Spleen (tissue), 11 donors: ENCODE results near the gene C1GALT1. TPM values are rescaled to one million over a fixed set of nuclear protein-coding genes. Genes with fewer than 3 reads are reported as not detected.

Experiments used
- DNase-seq: peaks from one replicate; pipeline ENCODE4 v3.0.0-alpha.2; 2020
- H3K27ac ChIP-seq, 8 donors: fragments of 200-600 bp; sonication (generic) in 7 of 8; 1 replicate in 4 of 8; 2 replicates in 4 of 8; pipeline versions ENCODE4 v1.5.0 to v1.8.0; 2016 to 2021; ENCODE audit warnings: inconsistent platforms in 4 of 8, mild to moderate bottlenecking in 4 of 8, moderate library complexity in 1 of 8
- H3K27me3 ChIP-seq, 7 donors: fragments of 200-600 bp; sonication (generic) in 6 of 7; replicated peaks in 1 of 7; 1 replicate in 4 of 7; 2 replicates in 3 of 7; pipeline versions ENCODE4 v1.5.0 to v1.8.0; 2016 to 2021; ENCODE audit warnings: inconsistent platforms in 3 of 7, mild to moderate bottlenecking in 1 of 7
- H3K36me3 ChIP-seq, 6 donors: fragments of 200-600 bp; sonication (generic) in 5 of 6; 1 replicate in 4 of 6; 2 replicates in 2 of 6; pipeline versions ENCODE4 v1.5.0 to v1.8.0; 2016 to 2021; ENCODE audit warnings: inconsistent platforms in 2 of 6
- H3K4me1 ChIP-seq, 6 donors: fragments of 200-600 bp; sonication (generic) in 5 of 6; 1 replicate in 3 of 6; 2 replicates in 3 of 6; pipeline versions ENCODE4 v1.5.0 to v1.8.0; 2016 to 2021; ENCODE audit warnings: inconsistent platforms in 3 of 6
- H3K4me3 ChIP-seq, 8 donors: fragments of 200-600 bp; sonication (generic) in 7 of 8; 1 replicate in 4 of 8; 2 replicates in 4 of 8; pipeline versions ENCODE4 v1.5.0 to v1.8.0; 2016 to 2021; ENCODE audit warnings: inconsistent platforms in 4 of 8, mild to moderate bottlenecking in 4 of 8, moderate library complexity in 2 of 8
- H3K9me3 ChIP-seq, 8 donors: fragments of 200-600 bp; sonication (generic) in 7 of 8; 1 replicate in 4 of 8; 2 replicates in 4 of 8; pipeline versions ENCODE4 v1.5.0 to v1.8.0; 2016 to 2021; ENCODE audit warnings: inconsistent platforms in 4 of 8
- POLR2A ChIP-seq, 3 donors: fragments of 450-650 bp; IDR thresholded peaks; one replicate each; pipeline ENCODE4 v1.5.1; 2017; ENCODE audit warnings: antibody characterized with exemption in 3 of 3, mild to moderate bottlenecking in 1 of 3
- POLR2AphosphoS5 ChIP-seq, 3 donors: sonication (generic); formaldehyde crosslinking; IDR thresholded peaks; one replicate each; pipeline ENCODE4 v1.5.1; 2017; ENCODE audit warnings: antibody characterized with exemption in 3 of 3
- WGBS, 5 donors: extraction: QIAGEN DNeasy Blood & Tissue Kit in 3 of 5; methylation state at CpG; one replicate each; pipeline versions ENCODE4 v1.1.5 to v1.1.7; 2013 to 2018; 5-methylcytosine and 5-hydroxymethylcytosine counted together
- intact Hi-C: fragments of 100-400 bp; cut with DNase I; formaldehyde crosslinking; loops from one replicate; pipeline ENCODE4 v1.15.0; 2023; ENCODE audit warnings: low total_unique reads
- polyA plus RNA-seq, 3 donors: library from polyadenylated mRNA; stranded (reverse); fragments of 200-250 nt; gene quantifications; one replicate each; pipeline ENCODE4 v1.2.1, GENCODE V29; 2013
- total RNA-seq, 7 donors: library from RNA; depleted of rRNA in 3 of 7; stranded (reverse); fragments of >200 nt in 3 of 7; fragmentation: NEBNext Ultra II Directional in 4 of 7; extraction: Animal tissue kit (Norgen Biotek cat#: 25700) in 4 of 7; gene quantifications; one replicate each; pipeline versions ENCODE4 v1.1.0 to v1.2.1, GENCODE V29; 2016 to 2021
- TF ChIP-seq, protein P1 (sequence below), 11 experiments: fragments of 200-600 bp in 7 of 11; fragments of 450-650 bp in 4 of 11; sonication (generic) in 4 of 11; IDR thresholded peaks in 8 of 11; conservative IDR thresholded peaks in 3 of 11; 1 replicate in 7 of 11; 2 replicates in 4 of 11; pipeline versions ENCODE4 v1.4.0 to v1.8.0; 2016 to 2021; ENCODE audit warnings: antibody characterized with exemption in 11 of 11, inconsistent platforms in 4 of 11, mild to moderate bottlenecking in 1 of 11
- donor health status: healthy with polysubstance abuse.
- donor health status: DM: no; HTN: no; CAD: no; lungs with moderate emphysema.
- donor health status: DM: no; HTN: no; CAD: no.
- donor health status: Bipolar disorder and iron deficiency.
- donor health status: healthy.
- donor health status: DM: no; HTN: no; CAD: no.
- donor health status: DM: yes; HTN: yes; CAD: no.

Gene C1GALT1
- total and polyA plus RNA-seq, 10 donors, result 6.9 to 61.2 (median 40.0) TPM

DNA sequence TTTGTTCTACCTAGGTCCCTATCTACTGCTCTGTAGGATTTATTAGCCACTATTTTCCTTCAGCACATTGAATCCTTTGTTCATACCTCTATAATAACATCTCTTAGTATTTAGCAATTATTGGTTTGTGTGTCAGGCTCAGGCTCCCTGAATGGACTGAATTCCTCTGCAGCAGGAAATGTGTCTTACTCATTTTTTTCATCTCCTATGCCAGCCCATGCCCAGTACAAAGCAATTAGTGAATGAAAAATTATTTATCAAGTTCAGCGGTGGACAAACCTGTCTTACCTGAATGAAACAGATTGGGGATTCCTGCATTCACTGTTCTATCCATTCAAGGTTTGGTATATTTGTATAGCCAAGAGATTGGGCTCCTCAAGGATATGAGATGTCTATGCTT lies 53.7 kb downstream of the C1GALT1 start:
- intact Hi-C loops, result no loop called here
- 94 to 100% (median 97%) methylated on average over 1 of the region's 1 CpG for WGBS, 5 donors
- Histone ChIP-seq H3K27me3 (no peaks in the 10 kb centered on the region), H3K36me3 (peaks cover 0 to 72% (median 22%) of the 10 kb centered on the region in 6 donors), H3K4me1 (peaks cover 0 to 15% (median 2%) of the 10 kb centered on the region in 6 donors), H3K9me3 (peaks cover 0 to 12% (median 9%) of the 10 kb centered on the region in 8 donors), H3K27ac (no peak overlapping the region), H3K4me3 (no peak overlapping the region)
- no peak for DNase-seq
- TF ChIP-seq POLR2AphosphoS5 (IDR thresholded peaks at IDR 0.05) (no peak), POLR2A (IDR thresholded peaks at IDR 0.05) (no peak)
- TF ChIP-seq, protein P1, sequence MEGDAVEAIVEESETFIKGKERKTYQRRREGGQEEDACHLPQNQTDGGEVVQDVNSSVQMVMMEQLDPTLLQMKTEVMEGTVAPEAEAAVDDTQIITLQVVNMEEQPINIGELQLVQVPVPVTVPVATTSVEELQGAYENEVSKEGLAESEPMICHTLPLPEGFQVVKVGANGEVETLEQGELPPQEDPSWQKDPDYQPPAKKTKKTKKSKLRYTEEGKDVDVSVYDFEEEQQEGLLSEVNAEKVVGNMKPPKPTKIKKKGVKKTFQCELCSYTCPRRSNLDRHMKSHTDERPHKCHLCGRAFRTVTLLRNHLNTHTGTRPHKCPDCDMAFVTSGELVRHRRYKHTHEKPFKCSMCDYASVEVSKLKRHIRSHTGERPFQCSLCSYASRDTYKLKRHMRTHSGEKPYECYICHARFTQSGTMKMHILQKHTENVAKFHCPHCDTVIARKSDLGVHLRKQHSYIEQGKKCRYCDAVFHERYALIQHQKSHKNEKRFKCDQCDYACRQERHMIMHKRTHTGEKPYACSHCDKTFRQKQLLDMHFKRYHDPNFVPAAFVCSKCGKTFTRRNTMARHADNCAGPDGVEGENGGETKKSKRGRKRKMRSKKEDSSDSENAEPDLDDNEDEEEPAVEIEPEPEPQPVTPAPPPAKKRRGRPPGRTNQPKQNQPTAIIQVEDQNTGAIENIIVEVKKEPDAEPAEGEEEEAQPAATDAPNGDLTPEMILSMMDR (IDR thresholded peaks at IDR 0.05 in 8 of 11, conservative IDR thresholded peaks at IDR 0.05 in 3 of 11), result no peak

DNA sequence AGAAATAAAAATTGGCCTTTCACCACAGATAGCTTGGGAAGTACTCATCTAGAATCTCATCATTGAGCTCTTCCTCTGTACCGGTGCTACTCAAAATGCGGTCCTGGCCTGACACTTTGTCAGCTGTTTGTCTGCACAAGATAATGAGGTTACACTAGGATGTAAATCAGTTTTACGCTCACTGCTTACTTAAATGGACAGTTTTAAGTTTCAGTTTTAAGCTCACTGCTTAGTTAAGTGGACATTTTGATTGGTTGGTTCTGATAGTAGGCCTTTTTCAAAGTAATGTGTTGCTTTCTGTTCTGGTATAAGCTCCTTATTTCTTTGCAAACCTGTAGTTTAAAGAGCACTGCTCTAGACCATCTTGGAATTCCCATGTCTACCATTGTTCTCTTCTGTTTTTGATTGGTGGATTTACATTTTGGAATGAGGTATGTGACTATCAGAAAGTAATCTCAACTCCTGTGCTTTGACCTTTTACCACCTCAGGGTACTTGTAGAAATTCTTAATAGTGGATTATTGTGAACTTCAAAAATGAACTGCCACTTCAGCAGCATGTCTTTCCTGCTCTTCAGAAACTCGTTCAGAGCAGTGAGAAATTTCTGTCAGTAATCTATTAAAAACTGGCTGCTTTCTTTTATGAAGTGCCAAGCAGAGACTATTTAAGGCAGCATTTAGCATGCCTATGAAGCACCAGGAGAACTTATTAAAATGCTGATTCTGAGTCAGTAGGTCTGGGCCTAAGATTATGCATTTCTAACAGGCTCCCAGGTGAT lies 55.0 kb downstream of the C1GALT1 start:
- DNase-seq, result no peak
- intact Hi-C loops, result no loop called here
- Histone ChIP-seq H3K36me3 (peaks cover 0 to 73% (median 22%) of the 10 kb centered on the region in 6 donors), H3K4me1 (peaks cover 0 to 15% (median 2%) of the 10 kb centered on the region in 6 donors), H3K27ac (peak overlapping the region in 5 of 8 donors; percentile 5 to 29 (median 13)), H3K9me3 (no peaks in the 10 kb centered on the region), H3K27me3 (no peaks in the 10 kb centered on the region), H3K4me3 (no peak overlapping the region)
- TF ChIP-seq, protein P1 (IDR thresholded peaks at IDR 0.05 in 8 of 11, conservative IDR thresholded peaks at IDR 0.05 in 3 of 11), result no peak
- no peak for TF ChIP-seq POLR2AphosphoS5 (IDR thresholded peaks at IDR 0.05)
- TF ChIP-seq POLR2A (IDR thresholded peaks at IDR 0.05), result no peak
- WGBS, 5 donors, result 71 to 90% (median 75%) methylated on average over 4 of the region's 4 CpGs

DNA sequence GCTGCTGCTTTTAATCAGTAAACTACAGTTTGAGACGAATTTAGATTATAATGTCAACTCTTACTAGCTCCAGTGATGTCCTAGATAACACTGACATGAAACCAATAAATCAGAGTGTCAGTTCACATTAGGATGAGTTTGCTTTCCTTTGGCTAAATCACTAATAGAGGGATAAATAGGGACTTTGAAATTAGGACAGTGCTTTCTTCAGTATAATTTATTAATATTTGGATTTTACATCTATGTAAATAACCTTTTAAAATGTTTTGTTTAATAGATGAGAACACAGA lies 55.6 kb downstream of the C1GALT1 start:
- Histone ChIP-seq H3K4me3 (no peak overlapping the region), H3K4me1 (peaks cover 0 to 15% (median 2%) of the 10 kb centered on the region in 6 donors), H3K27me3 (no peaks in the 10 kb centered on the region), H3K9me3 (no peaks in the 10 kb centered on the region), H3K27ac (peak overlapping the region in 3 of 8 donors; percentile 5 to 11 (median 10)), H3K36me3 (peaks cover 0 to 78% (median 22%) of the 10 kb centered on the region in 6 donors)
- DNase-seq, result no peak
- WGBS, 5 donors, result 66 to 87% (median 78%) methylated on average over 1 of the region's 1 CpG
- no peak for TF ChIP-seq POLR2AphosphoS5 (IDR thresholded peaks at IDR 0.05)
- no peak for TF ChIP-seq POLR2A (IDR thresholded peaks at IDR 0.05)
- intact Hi-C loops, result no loop called here

DNA sequence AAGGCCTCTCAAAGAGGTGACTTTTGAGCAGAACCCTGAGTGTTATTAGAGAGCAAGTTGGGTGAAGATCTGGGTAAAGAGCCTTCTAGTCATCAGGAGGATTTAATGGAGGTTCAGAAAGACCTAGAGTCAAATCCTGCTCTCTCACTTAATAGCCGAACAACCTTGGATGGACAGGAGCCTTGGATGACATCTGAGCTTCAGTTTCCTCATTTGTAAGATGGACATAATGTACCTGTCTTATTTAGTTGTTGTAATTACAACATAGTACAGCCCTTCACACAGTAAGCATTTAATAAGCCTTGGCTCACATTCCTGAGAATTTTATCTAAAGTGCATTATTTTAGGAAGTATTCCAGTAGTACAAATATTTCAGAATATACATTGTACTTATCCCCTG lies 57.0 kb downstream of the C1GALT1 start:
- no peak for DNase-seq
- Histone ChIP-seq H3K36me3 (peaks cover 0 to 90% (median 28%) of the 10 kb centered on the region in 6 donors), H3K27ac (no peak overlapping the region), H3K4me3 (no peak overlapping the region), H3K27me3 (no peaks in the 10 kb centered on the region), H3K4me1 (peaks cover 0 to 23% (median 4%) of the 10 kb centered on the region in 6 donors), H3K9me3 (no peaks in the 10 kb centered on the region)
- intact Hi-C loops, result no loop called here
- WGBS, 5 donors, result 94 to 100% (median 95%) methylated on average over 1 of the region's 1 CpG
- no peak for TF ChIP-seq POLR2AphosphoS5 (IDR thresholded peaks at IDR 0.05)
- TF ChIP-seq, protein P1 (IDR thresholded peaks at IDR 0.05 in 8 of 11, conservative IDR thresholded peaks at IDR 0.05 in 3 of 11), result no peak
- no peak for TF ChIP-seq POLR2A (IDR thresholded peaks at IDR 0.05)
